ENCODE results near the gene ASPA.
"Not testable (repeated sequence)": the region's sequence is repeated elsewhere in the genome, so short reads cannot be mapped to it uniquely, and the experiment has no call there.

ASPA gene

GRCh38 chr17:3447625-3448024 is 28.2 kb upstream of the ASPA start:
- TF ChIP-seq CTCF (IDR thresholded peaks at IDR 0.05; ENCODE audit: poor library complexity, severe bottlenecking) = peak; percentile 29
- Histone ChIP-seq H3K27ac (ENCODE audit: poor library complexity, severe bottlenecking) (no peak overlapping the region), H3K36me3 (ENCODE audit: low read depth) (no peaks in the 10 kb centered on the region), H3K27me3 (ENCODE audit: insufficient read depth, poor library complexity, severe bottlenecking) (no peaks in the 10 kb centered on the region), H3K4me1 (ENCODE audit: insufficient read depth, poor library complexity, severe bottlenecking) (peaks cover 10% of the 10 kb centered on the region), H3K9me3 (ENCODE audit: severe bottlenecking) (no peaks in the 10 kb centered on the region), H3K4me3 (ENCODE audit: severe bottlenecking) (no peak overlapping the region)
- no peak for ATAC-seq (ENCODE audit: low read depth)
- no peak for DNase-seq (ENCODE audit: low spot score)

- Histone ChIP-seq H3K36me3 (ENCODE audit: low read depth) (no peaks in the 10 kb centered on the region), H3K27me3 (ENCODE audit: insufficient read depth, poor library complexity, severe bottlenecking) (no peaks in the 10 kb centered on the region), H3K4me3 (ENCODE audit: severe bottlenecking) (no peak overlapping the region), H3K9me3 (ENCODE audit: severe bottlenecking) (no peaks in the 10 kb centered on the region), H3K27ac (ENCODE audit: poor library complexity, severe bottlenecking) (no peak overlapping the region), H3K4me1 (ENCODE audit: insufficient read depth, poor library complexity, severe bottlenecking) (peaks cover 10% of the 10 kb centered on the region)
- ATAC-seq (ENCODE audit: low read depth) (no peak), DNase-seq (ENCODE audit: low spot score) (no peak)
- TF ChIP-seq CTCF (IDR thresholded peaks at IDR 0.05; ENCODE audit: poor library complexity, severe bottlenecking) = peak; percentile 5
These were observed 27.6 kb upstream of the ASPA start for GRCh38 chr17:3448059-3448665.

GRCh38 chr17:3466355-3466754 is 9.4 kb upstream of the ASPA start:
- H3K9me3 ChIP-seq (ENCODE audit: severe bottlenecking); H3K4me3 ChIP-seq (ENCODE audit: severe bottlenecking); DNase-seq (ENCODE audit: low spot score); H3K27me3 ChIP-seq (ENCODE audit: insufficient read depth, poor library complexity, severe bottlenecking); ATAC-seq (ENCODE audit: low read depth); H3K27ac ChIP-seq (ENCODE audit: poor library complexity, severe bottlenecking); H3K36me3 ChIP-seq (ENCODE audit: low read depth); H3K4me1 ChIP-seq (ENCODE audit: insufficient read depth, poor library complexity, severe bottlenecking): not testable (repeated sequence)

GRCh38 chr17:3469529-3469928 is 6.3 kb upstream of the ASPA start:
- no peak for ATAC-seq (ENCODE audit: low read depth)
- Histone ChIP-seq H3K9me3 (ENCODE audit: severe bottlenecking) (no peaks in the 10 kb centered on the region), H3K27ac (ENCODE audit: poor library complexity, severe bottlenecking) (no peak overlapping the region), H3K27me3 (ENCODE audit: insufficient read depth, poor library complexity, severe bottlenecking) (no peaks in the 10 kb centered on the region), H3K4me3 (ENCODE audit: severe bottlenecking) (no peak overlapping the region), H3K4me1 (ENCODE audit: insufficient read depth, poor library complexity, severe bottlenecking) (no peaks in the 10 kb centered on the region), H3K36me3 (ENCODE audit: low read depth) (no peaks in the 10 kb centered on the region)
- TF ChIP-seq CTCF (IDR thresholded peaks at IDR 0.05; ENCODE audit: poor library complexity, severe bottlenecking) = no peak
- no peak for DNase-seq (ENCODE audit: low spot score)

- ATAC-seq (ENCODE audit: low read depth) (no peak), DNase-seq (ENCODE audit: low spot score) (no peak)
- Histone ChIP-seq H3K27me3 (ENCODE audit: insufficient read depth, poor library complexity, severe bottlenecking) (no peaks in the 10 kb centered on the region), H3K9me3 (ENCODE audit: severe bottlenecking) (no peaks in the 10 kb centered on the region), H3K27ac (ENCODE audit: poor library complexity, severe bottlenecking) (no peak within 1 kb of the TSS), H3K4me3 (ENCODE audit: severe bottlenecking) (no peak within 1 kb of the TSS), H3K36me3 (ENCODE audit: low read depth) (no peaks in the 10 kb centered on the region), H3K4me1 (ENCODE audit: insufficient read depth, poor library complexity, severe bottlenecking) (peaks cover 2% of the 10 kb centered on the region)
- TF ChIP-seq CTCF (IDR thresholded peaks at IDR 0.05; ENCODE audit: poor library complexity, severe bottlenecking) = no peak
These were observed 4.2 kb upstream of the ASPA start, which contains the start of gene SPATA22 for GRCh38 chr17:3471599-3471998. Gene SPATA22 (minus strand): TSS chr17:3471819. CDS start chr17:3469325, 2,494 bp downstream.

Data from RWPE2 (cell line).